Measurements from ENCODE around the gene SYT8. TPM values are rescaled to one million over a fixed set of nuclear protein-coding genes. Genes with fewer than 3 reads are reported as not detected.

SYT8 gene
- total RNA-seq, 1 donor from 2014 or later, result 12.5 TPM

DNA sequence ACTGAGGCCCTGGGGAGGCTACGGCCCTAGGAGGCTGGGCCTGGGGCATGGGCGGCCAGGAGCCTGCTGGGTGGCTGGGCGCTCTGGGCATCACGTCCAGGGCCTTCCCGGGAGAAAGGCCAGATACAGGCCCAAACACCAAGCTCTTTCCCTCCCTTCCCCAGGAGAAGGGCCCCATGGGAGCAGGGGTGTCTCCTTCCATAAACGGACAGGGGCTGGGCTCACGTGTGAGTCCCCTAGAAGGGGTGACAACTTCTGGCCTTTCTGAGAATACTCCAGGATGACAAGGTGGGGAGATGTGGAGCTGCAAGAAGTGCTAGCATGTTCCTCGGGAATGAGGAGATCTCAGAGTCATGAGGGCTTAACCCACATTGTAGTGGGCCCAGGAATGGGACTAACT is 19.5 kb upstream of the SYT8 start:
- H3K9me3 ChIP-seq, result no peaks in the 10 kb centered on the region
- H3K36me3 ChIP-seq, result no peaks in the 10 kb centered on the region
- no peak overlapping the region for H3K4me3 ChIP-seq
- peaks cover 6% of the 10 kb centered on the region for H3K27me3 ChIP-seq
- no peak overlapping the region for H3K27ac ChIP-seq
- DNase-seq (no peak), ATAC-seq (no peak)
- no peaks in the 10 kb centered on the region for H3K4me1 ChIP-seq
- intact Hi-C loops (cut with DNase I), result no loop called here
- TF ChIP-seq, protein P1, sequence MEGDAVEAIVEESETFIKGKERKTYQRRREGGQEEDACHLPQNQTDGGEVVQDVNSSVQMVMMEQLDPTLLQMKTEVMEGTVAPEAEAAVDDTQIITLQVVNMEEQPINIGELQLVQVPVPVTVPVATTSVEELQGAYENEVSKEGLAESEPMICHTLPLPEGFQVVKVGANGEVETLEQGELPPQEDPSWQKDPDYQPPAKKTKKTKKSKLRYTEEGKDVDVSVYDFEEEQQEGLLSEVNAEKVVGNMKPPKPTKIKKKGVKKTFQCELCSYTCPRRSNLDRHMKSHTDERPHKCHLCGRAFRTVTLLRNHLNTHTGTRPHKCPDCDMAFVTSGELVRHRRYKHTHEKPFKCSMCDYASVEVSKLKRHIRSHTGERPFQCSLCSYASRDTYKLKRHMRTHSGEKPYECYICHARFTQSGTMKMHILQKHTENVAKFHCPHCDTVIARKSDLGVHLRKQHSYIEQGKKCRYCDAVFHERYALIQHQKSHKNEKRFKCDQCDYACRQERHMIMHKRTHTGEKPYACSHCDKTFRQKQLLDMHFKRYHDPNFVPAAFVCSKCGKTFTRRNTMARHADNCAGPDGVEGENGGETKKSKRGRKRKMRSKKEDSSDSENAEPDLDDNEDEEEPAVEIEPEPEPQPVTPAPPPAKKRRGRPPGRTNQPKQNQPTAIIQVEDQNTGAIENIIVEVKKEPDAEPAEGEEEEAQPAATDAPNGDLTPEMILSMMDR (IDR thresholded peaks at IDR 0.05), result no peak

DNA sequence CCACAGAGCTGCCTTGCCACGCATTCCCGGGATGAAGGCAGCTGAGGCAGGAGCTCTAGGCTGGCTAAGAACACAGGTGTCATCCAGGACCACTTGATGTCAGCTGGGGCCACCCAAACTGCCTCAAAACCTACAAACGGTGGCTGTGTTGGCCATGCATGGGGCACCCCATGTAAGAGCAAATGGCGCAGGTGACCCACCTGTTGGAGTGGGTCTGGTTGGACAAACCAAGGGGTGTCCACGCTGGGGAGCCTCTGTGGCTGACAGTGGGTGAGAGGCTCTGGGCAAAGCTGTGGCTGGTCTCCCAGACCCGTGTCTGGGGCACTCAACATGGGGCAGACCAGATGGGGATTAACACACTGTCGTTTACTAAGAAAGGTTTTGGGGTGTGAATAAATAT is 19.0 kb upstream of the SYT8 start:
- ATAC-seq (no peak), DNase-seq (no peak)
- Histone ChIP-seq H3K4me1 (no peaks in the 10 kb centered on the region), H3K9me3 (no peaks in the 10 kb centered on the region), H3K4me3 (no peak overlapping the region), H3K36me3 (no peaks in the 10 kb centered on the region), H3K27ac (no peak overlapping the region), H3K27me3 (peaks cover 6% of the 10 kb centered on the region)
- TF ChIP-seq, protein P1 (IDR thresholded peaks at IDR 0.05), result no peak
- intact Hi-C loops (cut with DNase I), result no loop called here

GRCh38 chr11:1817000-1817399 is 17.8 kb upstream of the SYT8 start:
- Histone ChIP-seq H3K36me3 (no peaks in the 10 kb centered on the region), H3K27me3 (peaks cover 6% of the 10 kb centered on the region), H3K27ac (no peak overlapping the region), H3K4me3 (no peak overlapping the region), H3K4me1 (no peaks in the 10 kb centered on the region), H3K9me3 (no peaks in the 10 kb centered on the region)
- no peak for DNase-seq
- TF ChIP-seq, protein P1 (IDR thresholded peaks at IDR 0.05), result no peak
- intact Hi-C loops (cut with DNase I), result no loop called here
- ATAC-seq, result no peak

GRCh38 chr11:1817511-1817910 is 17.3 kb upstream of the SYT8 start:
- ATAC-seq (no peak), DNase-seq (no peak)
- intact Hi-C loops (cut with DNase I), result no loop called here

DNA sequence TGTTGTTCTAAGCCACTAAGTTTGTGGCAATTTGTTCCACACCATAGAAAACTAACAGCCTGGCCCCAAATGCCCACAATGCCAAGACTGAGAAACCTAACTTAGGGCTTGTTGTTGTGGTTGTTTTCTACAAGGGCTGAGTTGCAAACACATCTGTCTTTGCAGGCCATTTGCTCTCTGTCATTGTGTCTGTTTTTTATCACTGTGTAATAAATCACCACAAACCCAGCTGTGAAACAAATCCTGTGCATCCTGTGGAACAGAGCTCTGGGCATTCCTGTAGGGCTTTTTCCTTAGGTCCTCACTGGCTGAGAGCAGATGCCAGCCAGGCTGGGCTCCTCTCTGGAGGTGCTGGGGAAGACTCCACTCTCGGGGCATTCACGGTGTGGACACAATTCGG is 15.7 kb upstream of the SYT8 start:
- intact Hi-C loops (cut with DNase I), result no loop called here
- no peak for ATAC-seq
- H3K36me3 ChIP-seq, result no peaks in the 10 kb centered on the region
- H3K4me3 ChIP-seq, result no peak overlapping the region
- no peaks in the 10 kb centered on the region for H3K4me1 ChIP-seq
- no peak for DNase-seq
- H3K9me3 ChIP-seq, result no peaks in the 10 kb centered on the region
- no peak overlapping the region for H3K27ac ChIP-seq
- no peaks in the 10 kb centered on the region for H3K27me3 ChIP-seq
- TF ChIP-seq, protein P1 (IDR thresholded peaks at IDR 0.05), result no peak

More at GRCh38 chr11:1817511-1817910, 17.3 kb upstream of the SYT8 start:
- H3K4me1 ChIP-seq, result no peaks in the 10 kb centered on the region
- peaks cover 6% of the 10 kb centered on the region for H3K27me3 ChIP-seq
- no peak overlapping the region for H3K27ac ChIP-seq
- no peak overlapping the region for H3K4me3 ChIP-seq
- TF ChIP-seq, protein P1 (IDR thresholded peaks at IDR 0.05), result no peak
- H3K36me3 ChIP-seq, result no peaks in the 10 kb centered on the region
- H3K9me3 ChIP-seq, result no peaks in the 10 kb centered on the region
